ENCODE results near the gene AP3B1. TPM values are rescaled to one million over a fixed set of nuclear protein-coding genes. Genes with fewer than 3 reads are reported as not detected.

Gene AP3B1
- total RNA-seq, 3 donors from 2014 or later, result 38.5 to 55.6 (median 52.1) TPM

- no peaks in the 10 kb centered on the region for H3K9me3 ChIP-seq
- ATAC-seq (no peak), DNase-seq (no peak)
- TF ChIP-seq CTCF (IDR thresholded peaks at IDR 0.05), result no peak
- H3K36me3 ChIP-seq (ENCODE audit: low read depth), result no peaks in the 10 kb centered on the region
- intact Hi-C loops (cut with DNase I, micrococcal nuclease), result no loop called here
- H3K4me3 ChIP-seq, result no peak overlapping the region
- H3K4me1 ChIP-seq (ENCODE audit: low read depth), result no peaks in the 10 kb centered on the region
Observed at GRCh38 chr5:78273436-78273835, 21.1 kb downstream of the AP3B1 start.

- no peaks in the 10 kb centered on the region for H3K4me1 ChIP-seq (ENCODE audit: low read depth)
- H3K9me3 ChIP-seq, result no peaks in the 10 kb centered on the region
- intact Hi-C loops (cut with DNase I, micrococcal nuclease), result no loop called here
- ATAC-seq (no peak), DNase-seq (no peak)
- no peak overlapping the region for H3K4me3 ChIP-seq
- no peak for TF ChIP-seq CTCF (IDR thresholded peaks at IDR 0.05)
- H3K36me3 ChIP-seq (ENCODE audit: low read depth), result no peaks in the 10 kb centered on the region
Observed at GRCh38 chr5:78271766-78272165, 22.7 kb downstream of the AP3B1 start.

GRCh38 chr5:78269088-78269703 lies 25.3 kb downstream of the AP3B1 start:
- intact Hi-C loops (cut with DNase I, micrococcal nuclease), result no loop called here
- ATAC-seq, result no peak

GRCh38 chr5:78268356-78268755 lies 26.1 kb downstream of the AP3B1 start:
- Histone ChIP-seq H3K4me3 (no peak overlapping the region), H3K4me1 (ENCODE audit: low read depth) (no peaks in the 10 kb centered on the region), H3K9me3 (no peaks in the 10 kb centered on the region), H3K36me3 (ENCODE audit: low read depth) (no peaks in the 10 kb centered on the region)
- intact Hi-C loops (cut with DNase I, micrococcal nuclease), result no loop called here
- DNase-seq, result no peak
- ATAC-seq, result no peak
- TF ChIP-seq CTCF (IDR thresholded peaks at IDR 0.05), result no peak

More at GRCh38 chr5:78269088-78269703, 25.3 kb downstream of the AP3B1 start:
- H3K9me3 ChIP-seq, result no peaks in the 10 kb centered on the region
- TF ChIP-seq CTCF (IDR thresholded peaks at IDR 0.05), result no peak
- H3K4me3 ChIP-seq, result no peak overlapping the region
- DNase-seq, result no peak
- H3K36me3 ChIP-seq (ENCODE audit: low read depth), result no peaks in the 10 kb centered on the region
- no peaks in the 10 kb centered on the region for H3K4me1 ChIP-seq (ENCODE audit: low read depth)

- no peaks in the 10 kb centered on the region for H3K4me1 ChIP-seq (ENCODE audit: low read depth)
- no peak for ATAC-seq
- intact Hi-C loops (cut with DNase I, micrococcal nuclease), result no loop called here
- no peak overlapping the region for H3K4me3 ChIP-seq
- no peaks in the 10 kb centered on the region for H3K9me3 ChIP-seq
- no peak for DNase-seq
- TF ChIP-seq CTCF (IDR thresholded peaks at IDR 0.05), result no peak
- no peaks in the 10 kb centered on the region for H3K36me3 ChIP-seq (ENCODE audit: low read depth)
Observed at GRCh38 chr5:78265163-78265562, 29.3 kb downstream of the AP3B1 start.

- no peaks in the 10 kb centered on the region for H3K4me1 ChIP-seq (ENCODE audit: low read depth)
- no peaks in the 10 kb centered on the region for H3K9me3 ChIP-seq
- H3K36me3 ChIP-seq (ENCODE audit: low read depth), result no peaks in the 10 kb centered on the region
- intact Hi-C loops (cut with DNase I, micrococcal nuclease), result no loop called here
- H3K4me3 ChIP-seq, result no peak overlapping the region
- ATAC-seq (no peak), DNase-seq (no peak)
- no peak for TF ChIP-seq CTCF (IDR thresholded peaks at IDR 0.05)
Observed at GRCh38 chr5:78264600-78264999, 29.9 kb downstream of the AP3B1 start.
